ENCODE measurements around the gene INF2.

Gene INF2

DNA sequence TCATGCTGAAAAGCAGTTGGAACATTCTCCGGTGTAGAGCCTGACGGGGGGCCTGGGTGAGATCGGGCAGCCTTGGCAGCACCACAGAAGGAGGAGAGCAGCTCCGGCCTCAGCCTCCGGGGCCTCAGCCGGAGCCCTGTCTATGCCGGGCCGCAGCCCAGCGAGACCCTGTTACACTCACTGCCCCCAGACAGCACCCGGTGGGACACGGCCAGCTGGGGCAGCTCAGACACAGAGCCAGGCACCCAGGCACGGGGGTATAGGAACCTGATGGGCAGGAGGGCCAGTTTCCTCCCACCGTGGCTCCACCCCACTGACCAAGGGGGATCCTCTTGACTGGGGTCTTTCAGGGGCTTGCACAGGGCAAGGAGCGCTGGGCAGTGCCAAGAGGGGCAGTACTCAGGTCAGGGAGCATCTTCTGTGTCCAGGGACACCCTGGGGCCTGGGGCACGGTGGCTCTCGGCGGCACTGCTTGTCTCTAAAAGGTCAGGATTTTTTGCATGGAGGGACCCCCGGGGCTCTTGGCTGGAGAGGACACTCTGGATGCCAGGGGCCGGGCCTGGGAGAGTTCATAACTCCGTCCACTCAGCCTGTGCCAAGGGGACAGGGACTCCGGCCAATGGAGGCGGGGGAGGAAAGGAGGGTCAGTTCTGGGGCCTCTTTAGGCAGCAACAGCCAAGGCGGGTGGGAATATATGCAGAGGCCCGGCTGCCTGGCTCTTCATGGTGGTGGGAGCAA is 9.4 kb downstream of the INF2 start:
- TF ChIP-seq, protein P1, sequence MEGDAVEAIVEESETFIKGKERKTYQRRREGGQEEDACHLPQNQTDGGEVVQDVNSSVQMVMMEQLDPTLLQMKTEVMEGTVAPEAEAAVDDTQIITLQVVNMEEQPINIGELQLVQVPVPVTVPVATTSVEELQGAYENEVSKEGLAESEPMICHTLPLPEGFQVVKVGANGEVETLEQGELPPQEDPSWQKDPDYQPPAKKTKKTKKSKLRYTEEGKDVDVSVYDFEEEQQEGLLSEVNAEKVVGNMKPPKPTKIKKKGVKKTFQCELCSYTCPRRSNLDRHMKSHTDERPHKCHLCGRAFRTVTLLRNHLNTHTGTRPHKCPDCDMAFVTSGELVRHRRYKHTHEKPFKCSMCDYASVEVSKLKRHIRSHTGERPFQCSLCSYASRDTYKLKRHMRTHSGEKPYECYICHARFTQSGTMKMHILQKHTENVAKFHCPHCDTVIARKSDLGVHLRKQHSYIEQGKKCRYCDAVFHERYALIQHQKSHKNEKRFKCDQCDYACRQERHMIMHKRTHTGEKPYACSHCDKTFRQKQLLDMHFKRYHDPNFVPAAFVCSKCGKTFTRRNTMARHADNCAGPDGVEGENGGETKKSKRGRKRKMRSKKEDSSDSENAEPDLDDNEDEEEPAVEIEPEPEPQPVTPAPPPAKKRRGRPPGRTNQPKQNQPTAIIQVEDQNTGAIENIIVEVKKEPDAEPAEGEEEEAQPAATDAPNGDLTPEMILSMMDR (conservative IDR thresholded peaks at IDR 0.05; ENCODE audit: low read depth, low read length): no peak
- no peak overlapping the region for H3K4me3 ChIP-seq (ENCODE audit: low read depth, low read length)

DNA sequence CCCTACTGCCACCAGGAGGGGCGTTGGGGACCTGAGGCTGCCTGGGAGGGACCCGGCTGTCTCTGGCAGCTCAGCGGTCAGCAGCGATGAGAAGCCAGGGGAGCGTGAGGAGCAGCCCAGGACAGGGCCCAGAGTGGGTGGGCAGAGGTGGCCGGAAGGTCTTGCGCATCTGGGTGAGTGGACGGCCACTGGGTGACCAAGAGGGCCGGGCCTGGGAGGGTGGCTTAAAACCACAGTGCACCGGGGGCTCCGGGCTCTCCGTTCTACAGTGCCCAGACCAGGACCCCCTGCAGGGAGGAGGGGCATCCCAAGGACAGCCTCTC is 10.0 kb downstream of the INF2 start:
- H3K4me3 ChIP-seq (ENCODE audit: low read depth, low read length): no peak overlapping the region
- TF ChIP-seq, protein P1 (conservative IDR thresholded peaks at IDR 0.05; ENCODE audit: low read depth, low read length): no peak
- DNase-seq (ENCODE audit: low read depth): no peak

More for the DNA sequence above, 9.4 kb downstream of the INF2 start:
- DNase-seq (ENCODE audit: low read depth): no peak

DNA sequence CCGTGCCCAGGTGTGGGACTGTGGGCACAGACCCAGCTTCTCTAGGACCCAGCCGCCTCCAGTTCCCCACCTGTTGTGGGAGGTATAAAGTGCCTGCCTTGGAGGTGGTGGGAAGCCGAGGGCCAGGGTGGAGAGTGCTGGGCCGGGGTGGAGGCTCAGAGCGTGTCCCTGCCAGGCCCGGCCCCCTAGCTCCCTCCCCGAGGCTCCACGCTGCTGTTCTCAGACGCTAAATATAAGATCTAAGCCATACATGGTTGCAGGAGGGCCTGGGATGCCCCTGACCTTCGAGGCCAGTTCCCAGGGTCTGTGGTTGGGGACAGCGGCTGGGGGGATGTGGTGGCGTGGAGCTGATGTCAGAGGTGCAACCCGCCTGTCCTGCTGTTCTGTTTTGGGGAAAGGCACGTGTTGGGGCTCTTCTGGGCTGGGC is 10.8 kb downstream of the INF2 start:
- no peak overlapping the region for H3K4me3 ChIP-seq (ENCODE audit: low read depth, low read length)
- TF ChIP-seq, protein P1 (conservative IDR thresholded peaks at IDR 0.05; ENCODE audit: low read depth, low read length): no peak
- DNase-seq (ENCODE audit: low read depth): no peak

DNA sequence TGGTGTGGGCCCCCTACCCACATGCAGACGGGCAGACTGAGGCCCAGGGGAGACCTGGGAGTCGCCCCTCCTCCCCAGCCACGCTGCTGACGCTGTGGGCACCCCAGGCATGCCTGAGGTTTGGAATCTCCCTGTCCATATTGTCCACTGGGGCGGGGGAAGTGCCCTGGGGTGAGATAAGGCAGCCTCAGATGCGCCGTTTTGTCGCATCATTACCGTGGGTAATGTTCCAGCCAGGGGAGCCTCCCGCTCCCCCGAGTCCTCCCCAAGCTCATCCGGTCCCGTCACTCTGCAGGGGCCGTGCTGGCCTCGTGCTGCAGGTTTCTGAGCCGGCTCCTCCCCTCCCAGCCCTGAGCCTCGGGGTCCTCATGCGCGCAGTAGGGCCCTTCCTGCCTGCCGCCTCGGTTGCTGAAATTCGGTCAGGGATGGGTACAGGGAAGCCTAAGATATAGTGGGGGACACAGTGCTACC is 11.4 kb downstream of the INF2 start:
- no peak for DNase-seq (ENCODE audit: low read depth)
- H3K4me3 ChIP-seq (ENCODE audit: low read depth, low read length): no peak overlapping the region
- TF ChIP-seq, protein P1 (conservative IDR thresholded peaks at IDR 0.05; ENCODE audit: low read depth, low read length): no peak

DNA sequence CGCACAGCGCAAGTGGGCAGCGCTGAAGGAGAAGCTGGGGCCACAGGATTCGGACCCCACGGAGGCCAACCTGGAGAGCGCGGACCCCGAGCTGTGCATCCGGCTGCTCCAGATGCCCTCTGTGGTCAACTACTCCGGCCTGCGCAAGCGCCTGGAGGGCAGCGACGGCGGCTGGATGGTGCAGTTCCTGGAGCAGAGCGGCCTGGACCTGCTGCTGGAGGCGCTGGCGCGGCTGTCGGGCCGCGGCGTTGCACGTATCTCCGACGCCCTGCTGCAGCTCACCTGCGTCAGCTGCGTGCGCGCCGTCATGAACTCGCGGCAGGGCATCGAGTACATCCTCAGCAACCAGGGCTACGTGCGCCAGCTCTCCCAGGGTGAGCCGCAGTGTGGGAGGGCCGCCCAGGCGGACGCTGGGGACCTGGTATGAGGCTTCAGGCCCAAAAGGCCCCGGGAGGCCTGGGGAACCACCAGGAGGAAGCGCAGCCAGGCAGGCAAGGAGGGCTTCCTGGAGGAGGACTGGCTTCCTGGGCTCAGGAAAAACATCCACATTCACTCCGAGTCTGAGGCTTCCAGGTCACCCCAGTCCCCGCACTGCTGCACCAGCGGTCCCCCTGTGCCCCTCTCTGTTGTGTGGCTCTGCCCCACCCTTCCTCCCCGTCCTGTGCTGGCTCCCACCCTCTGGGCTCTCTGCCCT is 12.1 kb downstream of the INF2 start:
- no peak for DNase-seq (ENCODE audit: low read depth)
- no peak overlapping the region for H3K4me3 ChIP-seq (ENCODE audit: low read depth, low read length)
- TF ChIP-seq, protein P1 (conservative IDR thresholded peaks at IDR 0.05; ENCODE audit: low read depth, low read length): no peak

DNA sequence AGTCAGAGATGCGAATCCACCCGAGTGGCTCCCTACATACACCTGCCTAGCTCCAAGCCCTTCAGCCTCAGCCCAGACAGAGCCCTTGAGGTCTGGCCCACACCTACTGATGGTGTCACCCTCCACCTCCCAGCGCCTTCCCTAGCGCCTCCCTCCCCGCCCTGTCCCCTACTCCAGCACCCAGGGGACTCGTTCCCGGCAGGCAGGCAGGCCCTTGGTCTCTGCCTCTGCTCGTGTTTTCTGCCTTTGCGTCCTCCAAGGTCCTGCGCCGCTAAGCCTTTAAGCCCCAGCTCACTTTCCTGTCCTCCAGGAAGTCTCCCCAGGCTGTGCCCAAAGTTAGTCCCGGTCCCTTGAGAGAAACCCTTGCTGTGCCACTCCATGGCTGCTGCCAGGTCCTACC is 12.7 kb downstream of the INF2 start:
- no peak for DNase-seq (ENCODE audit: low read depth)
- TF ChIP-seq, protein P1 (conservative IDR thresholded peaks at IDR 0.05; ENCODE audit: low read depth, low read length): no peak
- H3K4me3 ChIP-seq (ENCODE audit: low read depth, low read length): no peak overlapping the region
